HepG2 (cell line): Measurements from ENCODE around the gene CGREF1. TPM values are rescaled to one million over a fixed set of nuclear protein-coding genes. Genes with fewer than 3 reads are reported as not detected.

Experiments used
- CTCF ChIP-seq: sonication (generic); formaldehyde crosslinking; IDR thresholded peaks from 2 replicates; pipeline ENCODE4 v1.5.0; 2020; ENCODE audit warnings: mild to moderate bottlenecking, missing genetic modification reagents, moderate library complexity
- ETV5 ChIP-seq: IDR thresholded peaks from 2 replicates; pipeline ENCODE4 v1.6.1; 2018; ENCODE audit warnings: missing biosample characterization, missing genetic modification reagents, inconsistent platforms, borderline replicate concordance
- IRF2 ChIP-seq: IDR thresholded peaks from 2 replicates; pipeline ENCODE4 v1.6.1; 2018; ENCODE audit warnings: missing genetic modification reagents, missing compliant biosample characterization
- NCOA2 ChIP-seq: sonication (generic); formaldehyde crosslinking; IDR thresholded peaks from 2 replicates; pipeline ENCODE4 v1.8.0; 2022; ENCODE audit warnings: inconsistent platforms
- NRL ChIP-seq: sonication (generic); formaldehyde crosslinking; IDR thresholded peaks from 2 replicates; pipeline ENCODE4 v1.5.0; 2020; ENCODE audit warnings: missing genetic modification reagents, mild to moderate bottlenecking, moderate library complexity, borderline replicate concordance
- SP4 ChIP-seq: sonication (generic); formaldehyde crosslinking; IDR thresholded peaks from 2 replicates; pipeline ENCODE4 v1.8.1; 2023; ENCODE audit warnings: mild to moderate bottlenecking, missing genetic modification reagents
- SRSF9 ChIP-seq: fragments of 200-400 bp; formaldehyde crosslinking; IDR thresholded peaks from 2 replicates; pipeline ENCODE4 v1.6.1; 2018; ENCODE audit warnings: borderline replicate concordance, mild to moderate bottlenecking, low read depth, low read length; ENCODE audit not compliant: insufficient read depth, poor library complexity, severe bottlenecking
- TBP ChIP-seq: sonication (generic); formaldehyde crosslinking; IDR thresholded peaks from 2 replicates; pipeline ENCODE4 v1.5.0; 2020; ENCODE audit warnings: missing genetic modification reagents
- U2AF2 ChIP-seq: fragments of 200-400 bp; formaldehyde crosslinking; IDR thresholded peaks from 2 replicates; pipeline ENCODE4 v1.6.1; 2017; ENCODE audit warnings: low read depth, mild to moderate bottlenecking, low read length
- ZFP36L2 ChIP-seq: sonication (generic); formaldehyde crosslinking; IDR thresholded peaks from 2 replicates; pipeline ENCODE4 v1.4.0; 2020; ENCODE audit warnings: missing genetic modification reagents
- ZNF446 ChIP-seq: sonication (generic); formaldehyde crosslinking; IDR thresholded peaks from 2 replicates; pipeline ENCODE4 v1.5.0; 2020; ENCODE audit warnings: mild to moderate bottlenecking, missing genetic modification reagents
- ZNF496 ChIP-seq: sonication (generic); formaldehyde crosslinking; IDR thresholded peaks from 2 replicates; pipeline ENCODE4 v1.8.1; 2023; ENCODE audit warnings: mild to moderate bottlenecking, moderate library complexity, missing genetic modification reagents; ENCODE audit not compliant: insufficient replicate concordance
- ZNF552 ChIP-seq: sonication (generic); formaldehyde crosslinking; IDR thresholded peaks from 2 replicates; pipeline ENCODE4 v1.9.0; 2022; ENCODE audit warnings: missing genetic modification reagents, mild to moderate bottlenecking, borderline replicate concordance
- ZNF672 ChIP-seq: sonication (generic); formaldehyde crosslinking; IDR thresholded peaks from 2 replicates; pipeline ENCODE4 v1.8.1; 2022; ENCODE audit warnings: missing genetic modification reagents
- ZNF691 ChIP-seq: sonication (generic); formaldehyde crosslinking; IDR thresholded peaks from 2 replicates; pipeline ENCODE4 v1.4.0; 2020; ENCODE audit warnings: missing genetic modification reagents, low read depth, mild to moderate bottlenecking, borderline replicate concordance
- ZNF839 ChIP-seq: sonication (generic); formaldehyde crosslinking; IDR thresholded peaks from 2 replicates; pipeline ENCODE4 v1.4.0; 2020; ENCODE audit warnings: missing genetic modification reagents, mild to moderate bottlenecking, borderline replicate concordance
- polyA plus RNA-seq, 8 experiments: library from polyadenylated mRNA; depleted of rRNA in 3 of 8; stranded (reverse) in 7 of 8; unstranded in 1 of 8; fragments of >200 nt; fragmentation: Illumina TruSeq in 4 of 8; extraction: Trizol in 4 of 8; gene quantifications; 2 replicates each; pipeline versions ENCODE4 v1.2.1 to v1.2.3, GENCODE V29; 2011 to 2016; ENCODE audit warnings: low read depth in 4 of 8, missing spikeins in 1 of 8, mixed read lengths in 1 of 8; ENCODE audit not compliant: insufficient read depth in 1 of 8
- total RNA-seq, 5 experiments: library from RNA; depleted of rRNA; stranded (reverse); fragments of >200 nt; fragmentation: Illumina TruSeq; extraction: Trizol; gene quantifications; 2 replicates each; pipeline ENCODE4 v1.2.3, GENCODE V29; 2016; ENCODE audit warnings: low read depth in 1 of 5

The CGREF1 gene
- total and polyA plus RNA-seq, 2 of the 13 experiments (the other 11 are each of a cell fraction or from before 2014, with no cell fraction given), result 13.9 to 23.4 TPM

GRCh38 chr2:27086090-27086723 is 32.7 kb downstream of the CGREF1 start (continued):
- 0 out of 2 replicates have a peak, but pooled peaks have one; percentile 83 for TF ChIP-seq ZNF446 (CRISPR knock-in tag)
- 0 out of 2 replicates have a peak, but pooled peaks have one; percentile 70 for TF ChIP-seq ZFP36L2
- no peak for TF ChIP-seq ZNF496 (CRISPR knock-in tag)
- TF ChIP-seq TBP, result no peak
- no peak for TF ChIP-seq SRSF9
- TF ChIP-seq CTCF (CRISPR knock-in tag), result peak; percentile 87
- TF ChIP-seq U2AF2, result no peak
- no peak for TF ChIP-seq ZNF839 (CRISPR knock-in tag)
- TF ChIP-seq IRF2 (CRISPR knock-in tag), result peak; percentile 45; the same call in 1 of the 2 replicates
- TF ChIP-seq SP4 (CRISPR knock-in tag), result peak; percentile 87
- TF ChIP-seq ZNF691 (CRISPR knock-in tag), result no peak; the same call in 1 of the 2 replicates
- TF ChIP-seq ETV5 (CRISPR knock-in tag), result peak; percentile 68; the same call in 1 of the 2 replicates
- TF ChIP-seq ZNF552, result no peak; the same call in 1 of the 2 replicates
- no peak for TF ChIP-seq ZNF672 (CRISPR knock-in tag)
- peak; percentile 48; the same call in 1 of the 2 replicates for TF ChIP-seq NCOA2 (CRISPR knock-in tag)
- TF ChIP-seq NRL (CRISPR knock-in tag), result 0 out of 2 replicates have a peak, but pooled peaks have one; percentile 15
